SKM-1 treated with dmso at 0.1 percent for 144 hours (cell line): Measurements from ENCODE around the gene DGCR6.
A peak's percentile ranks its signal among the peaks of the same experiment; 100 is the strongest.
"Not testable (repeated sequence)": the region's sequence is repeated elsewhere in the genome, so short reads cannot be mapped to it uniquely, and the experiment has no call there.

ENCODE experiments used
- DNase-seq: peaks from one replicate; lab custom pipeline; 2025; ENCODE audit not compliant: unreplicated experiment; lab: John Stamatoyannopoulos, UW

Gene DGCR6

GRCh38 chr22:18929459-18929858, 23.3 kb downstream of the DGCR6 start:
- no peak for DNase-seq

- no peak for DNase-seq
Observed at GRCh38 chr22:18931905-18932652, 26.0 kb downstream of the DGCR6 start.

- DNase-seq = no peak
Observed at GRCh38 chr22:18933914-18934313, 27.8 kb downstream of the DGCR6 start.

GRCh38 chr22:18934688-18935087, 28.6 kb downstream of the DGCR6 start:
- not testable (repeated sequence) for DNase-seq

- DNase-seq = no peak
Observed at GRCh38 chr22:18935889-18936529, 29.9 kb downstream of the DGCR6 start, which contains the start of gene PRODH. TSS of gene PRODH (minus strand) at chr22:18936293. CDS start at chr22:18936287, 6 bp downstream.

GRCh38 chr22:18938691-18939090, 32.6 kb downstream of the DGCR6 start:
- DNase-seq = not testable (repeated sequence)

GRCh38 chr22:18947105-18947504, 41.0 kb downstream of the DGCR6 start:
- DNase-seq = not testable (repeated sequence)

- DNase-seq = no peak
Observed at GRCh38 chr22:18947905-18948304, 41.8 kb downstream of the DGCR6 start.

- no peak for DNase-seq
Observed at GRCh38 chr22:18950141-18950540, 44.0 kb downstream of the DGCR6 start.

GRCh38 chr22:18952022-18952421, 45.9 kb downstream of the DGCR6 start:
- no peak for DNase-seq

GRCh38 chr22:18953128-18953527, 47.0 kb downstream of the DGCR6 start:
- DNase-seq = not testable (repeated sequence)

- peak; percentile 17 for DNase-seq
Observed at GRCh38 chr22:18954303-18954989, 48.3 kb downstream of the DGCR6 start.

GRCh38 chr22:18954990-18955571, 49.0 kb downstream of the DGCR6 start:
- DNase-seq = no peak

GRCh38 chr22:18955696-18956095, 49.6 kb downstream of the DGCR6 start:
- no peak for DNase-seq

GRCh38 chr22:18956121-18956895, 50.2 kb downstream of the DGCR6 start:
- not testable (repeated sequence) for DNase-seq

GRCh38 chr22:18956956-18957355, 50.8 kb downstream of the DGCR6 start:
- not testable (repeated sequence) for DNase-seq

- not testable (repeated sequence) for DNase-seq
Observed at GRCh38 chr22:18957621-18958320, 51.7 kb downstream of the DGCR6 start.

- not testable (repeated sequence) for DNase-seq
Observed at GRCh38 chr22:18958321-18958705, 52.2 kb downstream of the DGCR6 start.

GRCh38 chr22:18958738-18959137, 52.6 kb downstream of the DGCR6 start:
- DNase-seq = not testable (repeated sequence)

GRCh38 chr22:18959266-18959665, 53.1 kb downstream of the DGCR6 start:
- DNase-seq = not testable (repeated sequence)
